MV-4-11 (cell line): ENCODE data around the gene MAGI1.
"Not testable (repeated sequence)": the region's sequence is repeated elsewhere in the genome, so short reads cannot be mapped to it uniquely, and the experiment has no call there.

Experiments used
- DNase-seq: peaks from one replicate; lab custom pipeline; 2025; lab: John Stamatoyannopoulos, UW

The MAGI1 gene

DNA sequence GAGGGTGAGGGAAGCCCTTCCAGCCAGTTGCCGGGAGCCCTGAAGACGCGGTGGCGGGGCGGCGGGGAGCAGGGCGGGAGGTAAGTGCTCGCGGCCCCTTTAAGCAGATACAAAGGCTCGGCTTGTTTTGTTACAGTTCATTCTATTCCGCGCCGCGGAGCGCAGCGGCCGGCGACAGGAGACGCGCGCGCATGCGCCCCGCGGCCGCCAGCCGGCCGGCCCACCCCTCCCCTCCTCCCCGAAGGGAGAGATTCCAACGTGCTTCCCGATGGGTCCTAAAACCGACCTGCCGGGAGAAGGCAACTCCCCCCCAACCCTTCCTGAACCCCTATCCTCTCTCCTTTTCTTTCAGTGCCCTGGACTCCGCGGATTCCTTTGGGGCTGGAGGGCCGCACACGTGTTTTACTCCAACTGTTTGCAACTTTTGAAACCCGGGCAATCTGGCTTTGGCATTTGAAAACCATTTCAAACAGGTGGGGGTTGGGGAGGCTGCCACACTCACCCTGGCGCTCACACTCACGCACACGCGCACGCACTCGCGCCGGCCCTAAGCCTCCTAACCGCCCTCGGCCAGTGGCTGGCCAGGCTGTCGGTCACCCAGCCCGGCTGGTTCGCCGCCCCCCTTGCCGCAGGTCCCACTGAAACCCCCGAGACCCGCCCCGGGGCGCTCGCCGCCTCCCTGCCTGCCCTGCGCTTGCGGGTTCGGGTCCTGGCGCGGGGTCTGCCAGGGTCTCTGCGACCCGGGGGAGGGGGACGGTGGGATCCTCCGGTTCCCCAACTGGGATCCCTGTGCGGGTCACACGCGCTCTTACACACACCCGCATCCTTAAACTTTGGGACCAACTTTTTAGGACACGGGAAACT lies at the start of gene MAGI1:
Gene MAGI1 (minus strand): TSS at position 193 of the 864 bp plus-strand sequence. CDS start 610 bp downstream, outside the sequence.
- peak; percentile 76 for DNase-seq

- DNase-seq = no peak
Observed at GRCh38 chr3:66083784-66084213, 45.1 kb upstream of the MAGI1 start.

DNA sequence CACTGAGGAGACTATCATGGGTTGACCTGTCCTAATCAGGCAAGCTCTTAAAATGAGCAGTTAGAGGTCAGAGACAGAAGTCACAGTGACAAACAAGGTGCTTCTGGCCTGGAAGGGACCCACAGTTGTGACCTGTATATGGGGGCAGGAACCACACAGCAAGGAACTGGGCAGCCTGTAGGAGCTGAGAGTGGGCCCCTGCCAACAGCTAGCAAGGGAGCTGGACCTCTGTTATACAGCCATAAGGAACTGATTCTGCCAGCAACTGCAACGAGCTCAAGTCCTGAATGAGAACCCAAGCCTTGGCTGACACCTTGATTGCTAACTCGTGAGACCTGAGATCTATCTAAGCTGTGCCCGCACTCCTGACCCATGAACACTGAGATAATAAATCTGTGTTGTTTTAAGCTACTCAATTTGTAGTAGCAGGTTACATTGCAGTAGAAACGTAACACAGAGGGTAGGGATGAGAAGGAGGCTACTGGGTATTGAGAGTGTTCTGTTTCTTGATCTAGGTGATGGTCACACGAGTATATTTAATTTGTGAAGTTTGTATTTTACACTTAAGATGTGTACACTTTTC lies 44.5 kb upstream of the MAGI1 start:
- no peak for DNase-seq

GRCh38 chr3:66082679-66083078 lies 44.0 kb upstream of the MAGI1 start:
- DNase-seq = no peak

DNA sequence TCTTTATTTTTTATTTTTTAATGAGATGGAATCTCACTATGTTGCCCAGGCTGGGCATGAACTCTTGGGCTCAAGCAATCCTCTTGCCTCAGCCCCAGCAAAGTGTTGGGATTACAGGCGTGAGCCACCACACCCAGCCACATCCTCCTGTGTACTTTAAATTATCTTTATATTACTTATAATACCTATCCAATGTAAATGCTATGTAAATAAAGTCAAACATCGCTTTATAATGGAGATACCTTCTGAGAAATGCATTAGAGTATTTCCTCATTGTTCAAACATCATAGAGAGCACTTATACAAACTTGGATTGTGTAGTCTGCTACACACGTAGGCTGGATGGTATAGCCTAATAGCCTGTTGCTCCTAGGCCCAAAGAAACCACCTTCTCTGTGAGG lies 41.4 kb upstream of the MAGI1 start:
- no peak for DNase-seq

- no peak for DNase-seq
Observed at GRCh38 chr3:66077973-66078372, 39.3 kb upstream of the MAGI1 start.

DNA sequence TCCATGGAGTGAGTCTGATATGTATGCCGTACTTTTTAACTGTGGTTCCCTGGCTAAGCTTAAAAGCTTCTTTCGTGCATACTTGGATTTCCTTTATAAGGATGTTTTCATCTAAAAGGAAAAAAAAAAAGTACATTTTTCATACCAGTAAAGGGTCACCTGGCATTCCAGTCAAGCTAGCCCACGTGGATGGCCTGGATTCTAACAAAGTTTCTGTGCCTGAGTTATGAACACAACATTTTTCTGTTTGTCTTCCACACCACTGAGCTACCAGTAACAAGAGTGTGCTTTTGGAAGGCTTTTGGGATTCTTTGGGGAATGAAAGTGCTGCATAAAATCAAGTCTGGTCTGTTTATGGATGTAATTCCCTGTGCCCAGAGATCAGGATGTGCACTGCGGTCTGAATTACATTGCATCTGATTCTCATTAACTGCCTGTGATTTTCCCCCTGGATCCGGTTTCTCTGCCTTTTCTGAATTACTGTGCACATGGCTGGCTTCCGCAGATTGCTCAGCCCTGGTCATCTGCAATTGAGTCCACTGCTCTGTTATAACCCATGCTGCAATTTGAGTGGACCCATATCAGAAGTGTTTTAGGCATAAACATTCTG lies 38.2 kb upstream of the MAGI1 start:
- DNase-seq = no peak

DNA sequence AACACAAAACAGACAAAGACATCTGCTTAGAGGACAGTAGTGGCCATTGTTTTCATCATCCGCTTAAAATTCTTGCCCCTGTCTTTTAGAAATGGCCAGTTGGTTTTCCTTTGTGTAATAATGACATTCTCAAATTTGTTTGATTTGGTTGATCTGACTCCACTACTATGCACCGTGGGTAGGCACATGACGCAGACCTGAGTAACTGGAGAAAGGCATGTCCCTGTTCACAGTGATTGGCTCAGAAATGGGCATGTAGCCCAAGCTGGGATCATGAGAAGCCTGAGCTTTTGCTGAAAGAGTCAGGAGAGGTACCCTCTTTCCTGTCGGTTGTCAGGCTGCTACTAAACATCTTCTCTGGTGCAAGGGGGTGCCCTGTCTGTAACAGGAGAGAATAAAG lies 36.6 kb upstream of the MAGI1 start:
- DNase-seq = no peak

DNA sequence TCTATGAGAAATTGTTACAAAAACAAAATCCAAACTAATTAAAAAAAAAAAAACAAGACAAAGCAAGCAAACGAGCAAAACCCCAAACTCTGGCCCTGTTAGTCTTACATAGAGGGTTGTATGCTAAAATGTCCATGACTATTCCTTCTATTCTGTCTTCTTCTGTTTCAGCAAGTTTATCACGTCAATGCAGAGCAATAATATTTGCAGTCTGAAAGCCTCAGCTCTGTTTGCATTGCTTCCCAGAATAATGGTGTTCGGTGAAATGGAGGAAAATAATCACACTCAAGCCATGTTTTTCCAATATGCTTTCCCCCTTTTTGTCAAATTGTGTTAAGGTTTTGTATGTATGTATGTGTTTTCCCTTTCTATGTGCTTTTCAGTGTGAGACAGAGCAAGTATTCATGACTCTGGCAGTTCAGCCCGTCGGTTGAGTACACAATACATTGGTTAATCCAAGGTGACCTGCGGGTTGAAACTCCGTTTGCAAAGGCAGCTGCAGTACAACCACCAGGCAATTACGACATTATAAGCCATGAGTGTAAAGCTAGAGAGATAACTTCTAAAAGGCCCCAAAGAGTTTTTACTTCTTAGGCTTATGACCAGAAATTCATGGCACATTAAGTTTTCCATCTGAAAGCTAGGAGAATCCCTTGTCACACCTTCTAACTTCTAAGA lies 34.9 kb upstream of the MAGI1 start:
- no peak for DNase-seq

GRCh38 chr3:66068255-66068654 lies 29.5 kb upstream of the MAGI1 start:
- DNase-seq = no peak

GRCh38 chr3:66066963-66067617 lies 28.4 kb upstream of the MAGI1 start:
- DNase-seq = no peak

DNA sequence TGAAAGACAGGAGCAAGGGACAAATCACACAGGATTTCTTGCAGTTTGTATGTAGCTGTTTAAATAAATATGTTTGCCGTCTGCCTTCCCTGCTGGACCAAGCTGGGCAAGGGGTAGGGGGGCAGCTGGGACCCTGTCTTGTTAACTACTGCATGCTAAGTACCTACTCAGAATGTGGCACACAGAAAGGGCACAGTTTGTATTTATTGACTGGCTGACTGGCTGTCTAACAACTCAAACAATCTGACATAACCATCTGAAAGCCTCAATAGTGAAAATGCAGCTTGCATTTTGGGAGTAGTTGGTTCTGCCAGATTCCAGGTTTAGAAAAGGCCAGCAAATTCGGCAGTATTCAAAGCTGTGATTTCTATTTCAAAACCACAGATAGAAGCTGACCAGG lies 16.6 kb upstream of the MAGI1 start:
- no peak for DNase-seq

- no peak for DNase-seq
Observed at GRCh38 chr3:66053550-66054094, 14.9 kb upstream of the MAGI1 start.

DNA sequence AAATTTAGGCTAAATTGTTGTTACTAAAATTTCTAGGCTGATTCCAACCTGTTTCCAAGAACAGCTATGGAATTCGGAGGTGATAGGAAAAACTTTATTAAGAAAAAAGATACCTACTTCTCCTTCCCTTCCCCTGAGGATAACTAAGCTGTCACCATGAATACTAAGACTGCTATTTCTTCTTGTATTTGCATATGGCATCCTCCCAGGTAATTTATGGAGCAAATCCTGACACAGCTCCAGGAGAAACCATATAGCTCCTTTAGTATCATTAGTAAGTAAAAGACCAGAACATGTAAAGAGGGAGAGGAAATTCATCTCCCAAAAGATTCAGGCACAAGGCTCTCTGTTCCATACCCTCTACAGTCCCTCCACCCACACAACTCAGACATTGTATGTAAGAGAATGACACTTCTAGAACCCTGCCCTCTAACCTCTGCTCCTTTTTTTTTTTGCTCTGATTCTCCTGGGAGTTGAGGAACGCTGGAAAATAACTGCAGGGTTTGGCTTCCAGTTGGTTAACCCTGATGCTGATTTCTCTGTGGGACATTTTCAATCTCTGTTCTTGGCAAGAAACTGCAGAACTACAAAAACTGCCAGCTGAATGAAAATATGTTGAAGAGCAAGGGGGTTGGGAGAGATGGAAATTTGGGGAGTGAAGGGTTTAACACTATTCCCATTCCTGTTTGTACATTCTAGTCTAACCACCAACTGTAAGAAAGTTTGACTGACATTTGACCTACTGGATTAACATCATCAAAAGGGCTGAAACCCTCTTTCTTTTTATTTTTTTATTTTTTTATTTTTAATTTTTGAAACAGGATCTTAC lies 14.2 kb upstream of the MAGI1 start:
- DNase-seq = no peak

DNA sequence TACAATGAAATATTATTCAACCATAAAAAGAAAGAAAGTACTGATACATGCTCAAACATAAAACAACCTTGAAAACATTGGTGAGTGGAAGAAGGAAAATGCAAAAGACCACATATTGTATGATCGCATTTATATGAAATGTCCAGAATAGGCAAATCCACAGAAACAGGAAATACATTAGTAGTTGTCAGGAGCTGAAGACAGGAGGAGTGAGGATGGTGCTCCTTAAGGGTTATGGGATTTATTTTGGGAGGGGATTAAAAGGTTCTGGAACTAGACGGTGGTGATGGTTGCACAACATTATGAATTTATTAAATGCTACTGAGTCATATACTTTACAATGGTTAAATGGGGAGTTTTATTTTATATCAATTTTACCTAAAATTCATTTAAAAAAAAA lies 12.1 kb upstream of the MAGI1 start:
- no peak for DNase-seq

DNA sequence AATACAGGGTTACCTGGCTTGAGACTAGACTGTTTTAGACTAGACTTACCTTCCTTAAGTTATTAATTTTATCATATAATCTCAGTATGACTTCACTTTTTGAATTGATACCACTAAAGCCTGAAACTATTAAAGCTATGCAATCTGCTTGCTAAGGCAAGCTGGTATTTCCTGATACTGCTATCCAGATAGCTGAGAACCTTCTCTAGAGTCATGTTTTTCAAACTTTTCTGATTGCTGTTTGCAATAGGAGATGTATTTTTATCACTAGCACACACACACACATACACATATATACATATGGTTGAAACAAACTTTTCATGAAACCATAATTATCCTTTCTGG lies 9.3 kb upstream of the MAGI1 start:
- no peak for DNase-seq

DNA sequence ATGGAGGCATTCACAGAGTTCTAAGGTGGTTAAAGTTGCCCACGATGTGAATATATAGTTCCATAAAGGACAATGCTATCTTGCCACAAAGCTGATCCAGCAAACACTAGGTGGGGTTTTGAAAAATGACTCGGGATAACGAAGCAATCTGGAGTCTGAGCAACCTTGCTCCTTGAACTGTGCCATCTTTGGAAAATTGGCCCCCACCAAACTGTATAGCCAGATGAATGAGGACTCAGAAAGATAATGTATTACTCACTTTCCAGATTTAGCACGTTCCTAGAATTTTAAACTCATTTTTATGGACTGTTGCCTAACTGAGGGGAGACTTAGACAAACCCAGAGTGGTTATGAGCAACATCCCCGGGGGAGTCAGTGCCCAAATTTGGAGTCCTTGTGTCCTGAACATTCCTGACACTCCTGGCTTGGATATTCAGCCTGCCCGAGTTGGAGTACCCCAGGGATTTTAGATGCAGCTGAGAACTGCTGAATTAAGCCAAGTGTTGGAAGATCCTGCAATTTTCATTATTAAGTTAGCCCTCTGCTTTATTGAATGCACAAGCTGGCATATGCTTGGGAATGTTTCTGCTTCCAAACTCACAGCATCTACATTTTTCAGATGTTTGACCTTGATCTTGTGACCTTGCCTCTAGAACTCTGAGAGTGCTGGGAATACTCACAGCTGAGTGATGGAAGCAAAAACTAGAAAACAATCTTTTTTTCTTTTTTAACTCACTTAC lies 8.8 kb upstream of the MAGI1 start:
- no peak for DNase-seq

- DNase-seq = not testable (repeated sequence)
Observed at GRCh38 chr3:66046321-66046720, 7.6 kb upstream of the MAGI1 start.

DNA sequence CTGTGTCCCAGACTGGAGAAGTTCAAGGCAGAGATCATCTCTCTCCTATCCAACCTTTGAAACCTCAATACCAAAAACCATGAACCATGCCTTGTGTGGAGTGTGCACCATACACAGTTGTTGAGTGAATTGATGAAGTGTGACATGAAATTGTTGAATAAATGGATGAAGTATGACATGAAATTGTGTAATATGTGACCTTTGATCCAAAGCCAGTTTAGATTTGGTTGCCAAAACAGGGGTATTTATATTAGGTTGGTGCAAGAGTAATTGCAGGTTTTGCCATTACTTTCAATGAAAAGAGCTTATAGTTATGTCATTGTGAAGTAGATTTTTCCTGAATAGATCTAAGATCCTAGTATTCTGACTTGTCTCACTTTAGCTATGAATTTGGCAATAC lies 3.1 kb upstream of the MAGI1 start:
- no peak for DNase-seq

- DNase-seq = no peak
Observed at GRCh38 chr3:66041116-66041515, 2.4 kb upstream of the MAGI1 start.

DNA sequence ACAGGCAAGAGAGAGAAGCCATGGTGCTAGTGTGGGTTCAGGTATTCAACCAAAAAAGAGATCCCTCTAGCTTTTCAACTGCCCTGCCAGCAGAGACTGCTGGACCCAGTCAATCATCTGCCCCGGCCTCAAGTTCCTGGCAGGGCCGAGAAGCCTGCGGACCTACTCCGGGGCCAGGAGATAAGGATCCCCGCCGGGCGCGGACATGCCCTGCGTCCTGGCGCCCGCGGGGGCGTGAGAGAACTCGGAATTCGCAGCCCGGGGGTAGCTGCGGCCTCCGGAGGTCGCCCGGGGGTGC lies 821 bp upstream of the MAGI1 start:
- no peak for DNase-seq
